Iris pigment epithelial cell (primary cell): ENCODE measurements around the gene GORASP1.
A peak's percentile ranks its signal among the peaks of the same experiment; 100 is the strongest.
"Not testable (repeated sequence)": the region's sequence is repeated elsewhere in the genome, so short reads cannot be mapped to it uniquely, and the experiment has no call there.

ENCODE experiments used
- DNase-seq: peaks from one replicate; pipeline ENCODE4 v3.0.0-alpha.2; 2011; ENCODE audit warnings: low read depth

The GORASP1 gene

GRCh38 chr3:39065197-39065596, 42.2 kb downstream of the GORASP1 start:
- peak; percentile 70 for DNase-seq

DNA sequence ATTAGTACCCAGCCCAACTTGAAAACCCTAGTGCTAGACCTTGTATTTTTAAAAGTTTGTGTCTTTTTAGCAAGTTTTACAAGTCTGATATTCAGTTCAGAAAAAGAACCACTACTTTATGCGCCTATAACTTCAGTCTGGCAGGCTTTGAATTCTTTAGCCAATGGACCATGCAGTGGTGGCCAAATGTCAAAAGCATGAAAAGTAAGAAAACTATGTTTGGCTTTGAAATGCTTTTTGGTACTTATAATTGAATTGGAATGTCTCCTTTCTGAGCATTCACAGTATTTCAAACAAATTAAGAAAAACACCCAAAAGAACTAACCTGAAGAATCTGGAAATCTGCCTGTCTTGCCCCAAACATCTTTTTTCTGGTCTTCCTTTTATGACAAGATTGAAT, 42.8 kb downstream of the GORASP1 start:
- DNase-seq = peak; percentile 63

DNA sequence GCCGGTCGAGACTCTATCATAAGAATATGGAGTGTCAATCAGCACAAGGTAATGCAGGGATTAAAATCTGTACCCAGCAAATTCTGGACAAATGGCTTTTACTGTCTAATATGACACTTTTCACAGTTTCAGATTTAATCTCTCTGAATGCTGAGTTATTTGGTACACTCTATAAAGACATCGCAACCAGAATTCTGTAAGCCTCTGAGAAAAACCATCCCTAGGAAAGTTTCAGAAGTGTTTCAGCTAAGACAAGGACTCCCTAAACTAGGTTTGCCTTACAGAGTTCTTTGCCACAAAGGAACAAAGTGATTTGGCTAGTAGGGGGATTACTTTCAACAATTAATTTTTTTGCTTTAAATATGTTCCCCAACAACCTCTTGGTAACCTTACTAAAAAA, 44.3 kb downstream of the GORASP1 start:
- no peak for DNase-seq

DNA sequence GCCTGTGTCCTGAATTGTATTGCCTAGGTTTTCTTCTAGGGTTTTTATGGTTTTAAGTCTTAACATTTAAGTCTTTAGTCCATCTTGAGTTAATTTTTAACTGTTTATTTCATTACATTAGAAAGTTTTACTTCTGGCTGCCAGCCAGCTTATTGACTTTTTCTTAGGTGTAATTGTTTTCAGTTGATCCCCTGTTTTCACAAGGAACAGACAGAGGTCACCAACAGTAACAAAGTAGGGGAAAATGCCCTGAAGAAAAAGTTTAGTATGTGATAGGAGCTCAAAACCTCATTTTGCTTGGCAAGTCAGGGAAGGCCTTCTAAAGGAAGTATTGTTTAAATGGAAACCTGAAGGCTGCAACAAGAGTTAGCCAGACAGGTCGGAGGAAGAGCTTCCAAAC, 45.2 kb downstream of the GORASP1 start:
- no peak for DNase-seq

- DNase-seq = not testable (repeated sequence)
Observed at GRCh38 chr3:39061228-39061627, 46.2 kb downstream of the GORASP1 start.

DNA sequence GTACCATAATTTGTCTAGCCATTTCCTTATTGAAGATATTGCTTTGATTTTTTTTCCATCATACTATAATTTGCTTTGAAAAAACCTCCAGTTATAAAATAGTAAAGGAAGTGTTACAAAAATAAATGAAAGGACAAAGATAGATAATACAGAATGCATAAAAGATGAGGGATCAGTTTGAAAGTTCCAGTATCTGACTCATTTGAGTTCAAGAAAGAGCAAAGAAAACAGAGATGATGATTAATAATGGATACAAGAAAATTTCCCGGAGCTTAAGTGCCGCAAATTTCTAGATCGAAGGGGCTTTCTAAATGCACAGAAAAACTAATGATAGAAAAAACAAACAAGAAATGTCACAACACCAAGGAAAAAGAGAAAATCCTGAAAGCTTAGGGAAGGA, 51.3 kb downstream of the GORASP1 start:
- DNase-seq = peak; percentile 26

- DNase-seq = no peak
Observed at GRCh38 chr3:39053696-39054095, 53.7 kb downstream of the GORASP1 start.

GRCh38 chr3:39052583-39052982, 54.8 kb downstream of the GORASP1 start:
- DNase-seq = peak; percentile 10

- DNase-seq = peak; percentile 93
Observed at GRCh38 chr3:39051649-39052561, 55.5 kb downstream of the GORASP1 start, which contains the start of the genes SCN11A and WDR48. TSS of gene SCN11A (minus strand) at chr3:39051944. CDS start at chr3:38950362, 101,582 bp downstream. TSS of gene WDR48 (plus strand) at chr3:39052016. CDS start at chr3:39052026, 10 bp downstream.

- no peak for DNase-seq
Observed at GRCh38 chr3:39050029-39050428, 57.4 kb downstream of the GORASP1 start.
